Hepatocyte (in vitro differentiated cells): ENCODE data around the gene AKNAD1. TPM values are rescaled to one million over a fixed set of nuclear protein-coding genes. Genes with fewer than 3 reads are reported as not detected.

Experiments used
- DNase-seq: peaks from one replicate; pipeline ENCODE4 v3.0.0-alpha.2; 2016; ENCODE audit warnings: low spot score
- H2AFZ ChIP-seq: fragments of 200-600 bp; sonication (generic); 2 replicates; pipeline ENCODE4 v1.6.0; 2016; ENCODE audit warnings: antibody characterized with exemption, mild to moderate bottlenecking
- H3K27ac ChIP-seq: fragments of 200-600 bp; sonication (generic); 2 replicates; pipeline ENCODE4 v1.5.1; 2016; ENCODE audit warnings: mild to moderate bottlenecking
- H3K27me3 ChIP-seq: fragments of 200-600 bp; sonication (generic); 2 replicates; pipeline ENCODE4 v1.6.1; 2016
- H3K36me3 ChIP-seq: fragments of 200-600 bp; sonication (generic); replicated peaks from 2 replicates; pipeline ENCODE4 v1.5.1; 2016; ENCODE audit warnings: low read depth; ENCODE audit not compliant: insufficient read depth
- H3K4me1 ChIP-seq: fragments of 200-600 bp; sonication (generic); 2 replicates; pipeline ENCODE4 v1.5.1; 2016; ENCODE audit warnings: mild to moderate bottlenecking, moderate library complexity; ENCODE audit not compliant: insufficient read depth
- H3K4me2 ChIP-seq: fragments of 200-600 bp; sonication (generic); 2 replicates; pipeline ENCODE4 v1.6.0; 2016
- H3K4me3 ChIP-seq: fragments of 200-600 bp; sonication (generic); 2 replicates; pipeline ENCODE4 v1.5.1; 2016; ENCODE audit warnings: mild to moderate bottlenecking
- H3K79me2 ChIP-seq: fragments of 200-600 bp; sonication (generic); 2 replicates; pipeline ENCODE4 v1.6.0; 2017; ENCODE audit warnings: mild to moderate bottlenecking
- H3K9me2 ChIP-seq: fragments of 200-600 bp; sonication (generic); replicated peaks from 2 replicates; pipeline ENCODE4 v1.6.0; 2017; ENCODE audit warnings: mild to moderate bottlenecking; ENCODE audit not compliant: insufficient read depth
- H3K9me3 ChIP-seq: fragments of 200-600 bp; sonication (generic); 2 replicates; pipeline ENCODE4 v1.5.1; 2016; ENCODE audit warnings: low read depth, mild to moderate bottlenecking
- H4K20me1 ChIP-seq: fragments of 200-600 bp; sonication (generic); 2 replicates; pipeline ENCODE4 v1.6.0; 2016; ENCODE audit warnings: mild to moderate bottlenecking; ENCODE audit not compliant: insufficient read depth, poor library complexity, severe bottlenecking
- EZH2 ChIP-seq: fragments of 200-600 bp; sonication (generic); IDR thresholded peaks from 2 replicates; pipeline ENCODE4 v1.6.1; 2016; ENCODE audit warnings: antibody characterized with exemption, mild to moderate bottlenecking, borderline replicate concordance
- EZH2phosphoT487 ChIP-seq: fragments of 200-600 bp; sonication (generic); IDR thresholded peaks from one replicate; pipeline ENCODE4 v1.6.1; 2018; ENCODE audit warnings: antibody characterized with exemption, mild to moderate bottlenecking, low read depth, moderate library complexity; ENCODE audit not compliant: unreplicated experiment, severe bottlenecking
- WGBS: methylation state at CpG from one replicate; pipeline ENCODE4 v1.1.6; 2016; ENCODE audit warnings: low lambda C conversion rate; ENCODE audit errors: missing lambda C conversion rate; 5-methylcytosine and 5-hydroxymethylcytosine counted together
- polyA plus RNA-seq: library from polyadenylated mRNA; unstranded; fragments of >200 nt; fragmentation: Nextera tagmentation; extraction: Ambion mirVana; gene quantifications from 2 replicates; pipeline ENCODE4 v1.2.1, GENCODE V29; 2016
- total RNA-seq: library from RNA; depleted of rRNA; stranded (reverse); fragments of >200 nt; gene quantifications from 2 replicates; pipeline ENCODE4 v1.2.3, GENCODE V29; 2014
- TF ChIP-seq, protein P1 (sequence below): fragments of 200-600 bp; sonication (generic); IDR thresholded peaks from 2 replicates; pipeline ENCODE4 v1.5.1; 2016; ENCODE audit warnings: antibody characterized with exemption, mild to moderate bottlenecking; ENCODE audit not compliant: poor library complexity

Gene AKNAD1
- total and polyA plus RNA-seq, 2 experiments from 2014 or later = 0.80 TPM; not detected in 1

- no peak overlapping the region for H3K4me3 ChIP-seq
- no peak for DNase-seq
- WGBS = 80% methylated on average over 4 of the region's 4 CpGs
- H3K36me3 ChIP-seq = no peaks in the 10 kb centered on the region
- TF ChIP-seq EZH2 = no peak
- TF ChIP-seq, protein P1, sequence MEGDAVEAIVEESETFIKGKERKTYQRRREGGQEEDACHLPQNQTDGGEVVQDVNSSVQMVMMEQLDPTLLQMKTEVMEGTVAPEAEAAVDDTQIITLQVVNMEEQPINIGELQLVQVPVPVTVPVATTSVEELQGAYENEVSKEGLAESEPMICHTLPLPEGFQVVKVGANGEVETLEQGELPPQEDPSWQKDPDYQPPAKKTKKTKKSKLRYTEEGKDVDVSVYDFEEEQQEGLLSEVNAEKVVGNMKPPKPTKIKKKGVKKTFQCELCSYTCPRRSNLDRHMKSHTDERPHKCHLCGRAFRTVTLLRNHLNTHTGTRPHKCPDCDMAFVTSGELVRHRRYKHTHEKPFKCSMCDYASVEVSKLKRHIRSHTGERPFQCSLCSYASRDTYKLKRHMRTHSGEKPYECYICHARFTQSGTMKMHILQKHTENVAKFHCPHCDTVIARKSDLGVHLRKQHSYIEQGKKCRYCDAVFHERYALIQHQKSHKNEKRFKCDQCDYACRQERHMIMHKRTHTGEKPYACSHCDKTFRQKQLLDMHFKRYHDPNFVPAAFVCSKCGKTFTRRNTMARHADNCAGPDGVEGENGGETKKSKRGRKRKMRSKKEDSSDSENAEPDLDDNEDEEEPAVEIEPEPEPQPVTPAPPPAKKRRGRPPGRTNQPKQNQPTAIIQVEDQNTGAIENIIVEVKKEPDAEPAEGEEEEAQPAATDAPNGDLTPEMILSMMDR = no peak
- TF ChIP-seq EZH2phosphoT487 = no peak
- no peak overlapping the region for H3K27ac ChIP-seq
- no peaks in the 10 kb centered on the region for H3K27me3 ChIP-seq
- no peak overlapping the region for H3K4me2 ChIP-seq
- no peaks in the 10 kb centered on the region for H3K9me3 ChIP-seq
- no peaks in the 10 kb centered on the region for H3K79me2 ChIP-seq
- no peaks in the 10 kb centered on the region for H3K9me2 ChIP-seq
- no peaks in the 10 kb centered on the region for H3K4me1 ChIP-seq
- H4K20me1 ChIP-seq = no peaks in the 10 kb centered on the region
- no peak overlapping the region for H2AFZ ChIP-seq
These were observed 5.3 kb downstream of the AKNAD1 start for GRCh38 chr1:108851567-108851966.

GRCh38 chr1:108850929-108851328, 6.0 kb downstream of the AKNAD1 start:
- no peaks in the 10 kb centered on the region for H3K9me3 ChIP-seq
- H3K9me2 ChIP-seq = no peaks in the 10 kb centered on the region
- no peak overlapping the region for H3K4me2 ChIP-seq
- H3K27ac ChIP-seq = no peak overlapping the region
- H2AFZ ChIP-seq = no peak overlapping the region
- H3K27me3 ChIP-seq = no peaks in the 10 kb centered on the region
- 91% methylated on average over 7 of the region's 7 CpGs for WGBS
- H3K4me3 ChIP-seq = no peak overlapping the region
- H3K79me2 ChIP-seq = no peaks in the 10 kb centered on the region
- H4K20me1 ChIP-seq = no peaks in the 10 kb centered on the region
- no peaks in the 10 kb centered on the region for H3K36me3 ChIP-seq
- TF ChIP-seq, protein P1 = no peak
- TF ChIP-seq EZH2phosphoT487 (no peak), EZH2 (no peak)
- DNase-seq = no peak
- H3K4me1 ChIP-seq = no peaks in the 10 kb centered on the region

DNA sequence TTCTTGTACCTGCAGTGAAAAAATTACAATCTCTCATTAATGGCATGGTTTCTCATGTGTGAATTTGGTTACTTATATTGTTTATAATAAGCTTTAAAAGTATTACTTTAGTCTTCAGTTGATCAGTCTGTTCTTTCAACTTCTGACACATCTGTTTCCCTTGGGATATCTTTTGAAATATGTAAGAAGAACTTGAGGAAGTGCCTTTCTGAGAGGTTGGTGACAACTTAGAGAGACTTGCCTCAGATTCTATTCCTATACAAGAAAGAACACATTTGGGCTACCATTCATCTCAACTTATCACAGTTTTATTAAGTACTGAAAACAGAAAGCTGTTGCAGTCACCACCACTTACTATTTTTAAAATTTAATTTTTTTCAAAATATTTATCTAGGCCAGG, 8.1 kb downstream of the AKNAD1 start:
- no peaks in the 10 kb centered on the region for H3K79me2 ChIP-seq
- H4K20me1 ChIP-seq = no peaks in the 10 kb centered on the region
- H3K4me3 ChIP-seq = no peak overlapping the region
- no peaks in the 10 kb centered on the region for H3K9me3 ChIP-seq
- no peak overlapping the region for H3K4me2 ChIP-seq
- H3K9me2 ChIP-seq = no peaks in the 10 kb centered on the region
- no peak overlapping the region for H3K27ac ChIP-seq
- no peak overlapping the region for H2AFZ ChIP-seq
- TF ChIP-seq, protein P1 = no peak
- TF ChIP-seq EZH2 = no peak
- no peak for TF ChIP-seq EZH2phosphoT487
- no peaks in the 10 kb centered on the region for H3K27me3 ChIP-seq
- H3K36me3 ChIP-seq = no peaks in the 10 kb centered on the region
- DNase-seq = no peak
- no peaks in the 10 kb centered on the region for H3K4me1 ChIP-seq

- no peaks in the 10 kb centered on the region for H3K9me3 ChIP-seq
- H4K20me1 ChIP-seq = no peaks in the 10 kb centered on the region
- H3K36me3 ChIP-seq = no peaks in the 10 kb centered on the region
- no peaks in the 10 kb centered on the region for H3K27me3 ChIP-seq
- TF ChIP-seq, protein P1 = no peak
- no peak for TF ChIP-seq EZH2phosphoT487
- TF ChIP-seq EZH2 = no peak
- 90% methylated on average over 1 of the region's 1 CpG for WGBS
- H3K79me2 ChIP-seq = no peaks in the 10 kb centered on the region
- H3K4me1 ChIP-seq = no peaks in the 10 kb centered on the region
- H3K4me3 ChIP-seq = no peak overlapping the region
- no peak overlapping the region for H3K4me2 ChIP-seq
- H2AFZ ChIP-seq = no peak overlapping the region
- H3K9me2 ChIP-seq = no peaks in the 10 kb centered on the region
- no peak for DNase-seq
- no peak overlapping the region for H3K27ac ChIP-seq
These were observed 9.4 kb downstream of the AKNAD1 start for GRCh38 chr1:108847494-108847893.
